H1 (cell line): Measurements from ENCODE around the gene BTF3L4.
"Not testable (repeated sequence)": the region's sequence is repeated elsewhere in the genome, so short reads cannot be mapped to it uniquely, and the experiment has no call there.

ENCODE experiments used
- ATF3 ChIP-seq: IDR thresholded peaks from 2 replicates; pipeline ENCODE4 v1.6.1; 2011; ENCODE audit warnings: low read depth, mild to moderate bottlenecking, low read length; ENCODE audit not compliant: insufficient read depth
- CEBPB ChIP-seq: IDR thresholded peaks from 2 replicates; pipeline ENCODE4 v1.6.1; 2012; ENCODE audit warnings: low read depth, low read length
- CHD2 ChIP-seq: IDR thresholded peaks from 2 replicates; pipeline ENCODE4 v1.6.1; 2012; ENCODE audit warnings: low read length, improper control_type of control experiment
- CTCF ChIP-seq, 3 experiments: IDR thresholded peaks; 1 replicate in 2 of 3; 2 replicates in 1 of 3; pipeline versions ENCODE4 v1.5.1 to v1.6.1; 2011; ENCODE audit warnings: low read length in 3 of 3, mild to moderate bottlenecking in 3 of 3, inconsistent platforms in 2 of 3, low read depth in 1 of 3, moderate library complexity in 1 of 3; ENCODE audit not compliant: insufficient read depth in 1 of 3; ENCODE audit errors: control extremely low read depth in 1 of 3
- EP300 ChIP-seq, 2 experiments: IDR thresholded peaks; 1 replicate in 1 of 2; 2 replicates in 1 of 2; pipeline ENCODE4 v1.6.1; 2011 to 2012; ENCODE audit warnings: low read depth in 2 of 2, low read length in 2 of 2, mild to moderate bottlenecking in 2 of 2, borderline replicate concordance in 1 of 2, inconsistent platforms in 1 of 2, moderate library complexity in 1 of 2
- EZH2 ChIP-seq: fragments of 200-600 bp; sonication (generic); IDR thresholded peaks from 2 replicates; pipeline ENCODE4 v1.7.1; 2012; ENCODE audit warnings: low read depth, mild to moderate bottlenecking, moderate library complexity, low read length, inconsistent platforms; ENCODE audit not compliant: severe bottlenecking
- HDAC6 ChIP-seq: IDR thresholded peaks from one replicate; pipeline ENCODE4 v1.7.1; 2012; ENCODE audit warnings: low read depth, mild to moderate bottlenecking, inconsistent platforms, low read length, moderate library complexity
- JUND ChIP-seq: IDR thresholded peaks from 2 replicates; pipeline ENCODE4 v1.6.1; 2011; ENCODE audit warnings: mild to moderate bottlenecking, improper control_type of control experiment, low read length
- MAFK ChIP-seq: IDR thresholded peaks from 2 replicates; pipeline ENCODE4 v1.6.1; 2012; ENCODE audit warnings: low read depth, mild to moderate bottlenecking, improper control_type of control experiment, low read length
- MAX ChIP-seq: IDR thresholded peaks from 2 replicates; pipeline ENCODE4 v1.6.1; 2012; ENCODE audit warnings: inconsistent platforms
- POLR2A ChIP-seq, 2 experiments: IDR thresholded peaks; 1 replicate in 1 of 2; 2 replicates in 1 of 2; pipeline ENCODE4 v1.6.1; 2011; ENCODE audit warnings: low read depth in 2 of 2, low read length in 2 of 2, mild to moderate bottlenecking in 2 of 2; ENCODE audit errors: control extremely low read depth in 1 of 2

- not testable (repeated sequence) for TF ChIP-seq MAFK; CTCF (IDR thresholded peaks at IDR 0.05; ENCODE audit: control extremely low read depth in 1 of 3, insufficient read depth in 1 of 3, low read depth in 1 of 3, low read length in 3 of 3); POLR2A (IDR thresholded peaks at IDR 0.05; ENCODE audit: control extremely low read depth in 1 of 2, low read depth in 2 of 2, low read length in 2 of 2); EZH2; JUND; EP300 (IDR thresholded peaks at IDR 0.05; ENCODE audit: borderline replicate concordance in 1 of 2, low read depth in 2 of 2, low read length in 2 of 2); MAX; CEBPB; CHD2; ATF3; HDAC6
These were observed 10.4 kb upstream of the BTF3L4 start for GRCh38 chr1:52045666-52046195.
